Neuronal stem cell (in vitro differentiated cells): ENCODE results near the gene PTGES.
A peak's percentile ranks its signal among the peaks of the same experiment; 100 is the strongest.
"Not testable (repeated sequence)": the region's sequence is repeated elsewhere in the genome, so short reads cannot be mapped to it uniquely, and the experiment has no call there.

ENCODE experiments used
- DNase-seq: peaks from one replicate; pipeline ENCODE4 v3.0.0-alpha.2; 2013; ENCODE audit warnings: low spot score
- H2AFZ ChIP-seq: one replicate; pipeline ENCODE4 v1.6.1; 2013; ENCODE audit warnings: mild to moderate bottlenecking, low read length, inconsistent platforms
- H2AK5ac ChIP-seq: 2 replicates; pipeline ENCODE4 v1.6.1; 2013; ENCODE audit warnings: low read depth, mild to moderate bottlenecking, inconsistent platforms, low read length, moderate library complexity, mixed read lengths
- H2BK120ac ChIP-seq: 2 replicates; pipeline ENCODE4 v1.6.1; 2013; ENCODE audit warnings: low read depth, mild to moderate bottlenecking, inconsistent platforms, low read length, moderate library complexity, mixed read lengths
- H2BK12ac ChIP-seq: one replicate; pipeline ENCODE4 v1.6.1; 2013; ENCODE audit warnings: low read length, inconsistent platforms
- H2BK15ac ChIP-seq: 2 replicates; pipeline ENCODE4 v1.6.1; 2013; ENCODE audit warnings: mild to moderate bottlenecking, low read length, inconsistent platforms, mixed read lengths
- H2BK5ac ChIP-seq: one replicate; pipeline ENCODE4 v1.6.1; 2013; ENCODE audit warnings: inconsistent platforms, mild to moderate bottlenecking, low read length, moderate library complexity
- H3K14ac ChIP-seq: one replicate; pipeline ENCODE4 v1.6.1; 2013; ENCODE audit warnings: low read length, inconsistent platforms
- H3K18ac ChIP-seq: 2 replicates; pipeline ENCODE4 v1.6.1; 2013; ENCODE audit warnings: low read length, inconsistent platforms
- H3K23ac ChIP-seq: 2 replicates; pipeline ENCODE4 v1.6.1; 2013; ENCODE audit warnings: low read depth, mild to moderate bottlenecking, mixed read lengths, low read length, inconsistent platforms; ENCODE audit not compliant: poor library complexity
- H3K27ac ChIP-seq: replicated peaks from 3 replicates; pipeline ENCODE4 v1.5.1; 2013; ENCODE audit warnings: low read length, inconsistent platforms
- H3K27me3 ChIP-seq, 3 experiments: 2 replicates each; pipeline ENCODE4 v1.6.1; 2013; ENCODE audit warnings: low read length in 3 of 3, mild to moderate bottlenecking in 2 of 3, inconsistent platforms in 1 of 3, low read depth in 1 of 3, mixed read lengths in 1 of 3, moderate library complexity in 1 of 3; ENCODE audit not compliant: control insufficient read depth in 3 of 3, insufficient read depth in 3 of 3
- H3K36me3 ChIP-seq, 2 donors: replicated peaks in 1 of 2; 2 replicates each; pipeline ENCODE4 v1.6.1; 2013; ENCODE audit warnings: low read length in 2 of 2; ENCODE audit not compliant: control insufficient read depth in 2 of 2, insufficient read depth in 2 of 2
- H3K4ac ChIP-seq: 2 replicates; pipeline ENCODE4 v1.6.1; 2013; ENCODE audit warnings: inconsistent platforms, mild to moderate bottlenecking, low read length, moderate library complexity
- H3K4me1 ChIP-seq, 2 donors: 1 replicate in 1 of 2; 2 replicates in 1 of 2; pipeline ENCODE4 v1.6.1; 2013; ENCODE audit warnings: low read length in 2 of 2, low read depth in 1 of 2; ENCODE audit not compliant: control insufficient read depth in 2 of 2, insufficient read depth in 1 of 2
- H3K4me2 ChIP-seq: one replicate; pipeline ENCODE4 v1.6.1; 2013; ENCODE audit warnings: mild to moderate bottlenecking, low read length, inconsistent platforms; ENCODE audit not compliant: insufficient read depth, poor library complexity, severe bottlenecking
- H3K4me3 ChIP-seq, 2 donors: 2 replicates each; pipeline ENCODE4 v1.5.1; 2013; ENCODE audit warnings: low read length in 2 of 2, mild to moderate bottlenecking in 2 of 2, inconsistent platforms in 1 of 2, moderate library complexity in 1 of 2
- H3K79me1 ChIP-seq: one replicate; pipeline ENCODE4 v1.6.1; 2013; ENCODE audit warnings: low read depth, mild to moderate bottlenecking, inconsistent platforms, low read length, moderate library complexity
- H3K9ac ChIP-seq: one replicate; pipeline ENCODE4 v1.6.1; 2013; ENCODE audit warnings: mild to moderate bottlenecking, low read depth, low read length, inconsistent platforms; ENCODE audit not compliant: poor library complexity
- H3K9me3 ChIP-seq, 2 donors: replicated peaks in 1 of 2; 2 replicates each; pipeline versions ENCODE3 to v1.6.1; 2013; ENCODE audit warnings: low read length in 2 of 2, mild to moderate bottlenecking in 2 of 2, inconsistent platforms in 1 of 2, low read depth in 1 of 2, mixed read lengths in 1 of 2, moderate library complexity in 1 of 2; ENCODE audit not compliant: control insufficient read depth in 2 of 2, insufficient read depth in 1 of 2
- H4K8ac ChIP-seq: one replicate; pipeline ENCODE4 v1.6.1; 2013; ENCODE audit warnings: low read depth, mild to moderate bottlenecking, inconsistent platforms, low read length, moderate library complexity
- H4K91ac ChIP-seq: one replicate; pipeline ENCODE4 v1.6.1; 2013; ENCODE audit warnings: low read length, low read depth, mild to moderate bottlenecking, inconsistent platforms; ENCODE audit not compliant: poor library complexity
- whole genome bisulfite sequencing, 2 donors: extraction: QIAGEN DNeasy Blood & Tissue Kit; methylation state at CpG; one replicate each; pipeline ENCODE4 v1.1.7; 2013; ENCODE audit warnings: missing lambda C conversion rate in 2 of 2, mixed read lengths in 1 of 2; ENCODE audit not compliant: insufficient read length in 2 of 2, insufficient replicate concordance in 1 of 2; ENCODE audit errors: extremely low coverage in 2 of 2; 5-methylcytosine and 5-hydroxymethylcytosine counted together

PTGES gene

GRCh38 chr9:129776096-129776495 is 23.3 kb upstream of the PTGES start:
- not testable (repeated sequence) for H3K4me2 ChIP-seq, H3K18ac ChIP-seq, H3K14ac ChIP-seq, H3K36me3 ChIP-seq, H3K4me1 ChIP-seq, H2BK12ac ChIP-seq, H3K4ac ChIP-seq, H4K91ac ChIP-seq, H2BK5ac ChIP-seq, H4K8ac ChIP-seq, H2BK120ac ChIP-seq, H3K27ac ChIP-seq, H2BK15ac ChIP-seq, H3K9me3 ChIP-seq, H3K23ac ChIP-seq, H3K79me1 ChIP-seq, H2AFZ ChIP-seq, H3K9ac ChIP-seq, H2AK5ac ChIP-seq, H3K4me3 ChIP-seq, H3K27me3 ChIP-seq, DNase-seq
- no CpG with 5 or more reads among the region's 4 CpGs for WGBS, 2 donors

GRCh38 chr9:129775448-129775798 is 22.6 kb upstream of the PTGES start:
- peak overlapping the region; percentile 20 for H3K18ac ChIP-seq
- H3K23ac ChIP-seq, result no peak overlapping the region
- H4K8ac ChIP-seq, result no peak overlapping the region
- no peak overlapping the region for H3K4me2 ChIP-seq
- peak overlapping the region; percentile 74 for H2AK5ac ChIP-seq
- no peaks in the 10 kb centered on the region for H3K9me3 ChIP-seq
- H3K4me1 ChIP-seq, result peaks cover 5 to 7% of the 10 kb centered on the region in 2 donors
- no peak overlapping the region for H3K27ac ChIP-seq
- no peak overlapping the region for H3K14ac ChIP-seq
- peak overlapping the region; percentile 38 for H3K9ac ChIP-seq
- no peak overlapping the region for H2BK15ac ChIP-seq
- H3K27me3 ChIP-seq, result peaks cover 0 to 2% (median 0%) of the 10 kb centered on the region in 3 experiments
- no peak overlapping the region for H2BK5ac ChIP-seq
- no peak overlapping the region for H2BK120ac ChIP-seq
- H3K36me3 ChIP-seq, result no peaks in the 10 kb centered on the region
- no CpG with 5 or more reads among the region's 2 CpGs for WGBS, 2 donors
- no peak overlapping the region for H3K4ac ChIP-seq
- H3K4me3 ChIP-seq, result no peak overlapping the region
- H3K79me1 ChIP-seq, result no peaks in the 10 kb centered on the region
- DNase-seq, result no peak
- H2AFZ ChIP-seq, result no peak overlapping the region
- no peak overlapping the region for H2BK12ac ChIP-seq
- H4K91ac ChIP-seq, result no peak overlapping the region

- no peak overlapping the region for H3K23ac ChIP-seq
- H2BK120ac ChIP-seq, result no peak overlapping the region
- no peak overlapping the region for H3K4me3 ChIP-seq
- no peak overlapping the region for H2AFZ ChIP-seq
- no peak overlapping the region for H2BK12ac ChIP-seq
- no peak overlapping the region for H2BK5ac ChIP-seq
- H3K79me1 ChIP-seq, result no peaks in the 10 kb centered on the region
- no peak overlapping the region for H4K91ac ChIP-seq
- H3K18ac ChIP-seq, result peak overlapping the region; percentile 8
- no peaks in the 10 kb centered on the region for H3K9me3 ChIP-seq
- no CpG with 5 or more reads among the region's 20 CpGs for WGBS, 2 donors
- no peak overlapping the region for H2BK15ac ChIP-seq
- H3K14ac ChIP-seq, result no peak overlapping the region
- no peak overlapping the region for H3K4ac ChIP-seq
- H3K9ac ChIP-seq, result peak overlapping the region; percentile 38
- H2AK5ac ChIP-seq, result peak overlapping the region; percentile 74
- H4K8ac ChIP-seq, result no peak overlapping the region
- no peak overlapping the region for H3K27ac ChIP-seq
- peaks cover 0 to 3% (median 0%) of the 10 kb centered on the region in 3 experiments for H3K27me3 ChIP-seq
- no peak for DNase-seq
- no peak overlapping the region for H3K4me2 ChIP-seq
- no peaks in the 10 kb centered on the region for H3K36me3 ChIP-seq
- H3K4me1 ChIP-seq, result peaks cover 5 to 7% of the 10 kb centered on the region in 2 donors
Measured at GRCh38 chr9:129774791-129775447, 22.1 kb upstream of the PTGES start.

GRCh38 chr9:129773262-129774048 is 20.6 kb upstream of the PTGES start:
- Histone ChIP-seq H3K23ac (no peak overlapping the region), H2BK5ac (no peak overlapping the region), H2BK120ac (no peak overlapping the region), H3K18ac (no peak overlapping the region), H3K27ac (no peak overlapping the region), H2BK15ac (no peak overlapping the region), H2AFZ (no peak overlapping the region), H3K4ac (no peak overlapping the region), H3K14ac (no peak overlapping the region), H3K27me3 (peaks cover 0 to 9% (median 0%) of the 10 kb centered on the region in 3 experiments), H4K91ac (no peak overlapping the region), H4K8ac (no peak overlapping the region), H3K4me1 (peaks cover 5 to 7% of the 10 kb centered on the region in 2 donors), H3K4me3 (no peak overlapping the region), H3K9ac (no peak overlapping the region), H2BK12ac (no peak overlapping the region), H3K36me3 (no peaks in the 10 kb centered on the region), H3K79me1 (no peaks in the 10 kb centered on the region), H2AK5ac (no peak overlapping the region), H3K4me2 (no peak overlapping the region), H3K9me3 (no peaks in the 10 kb centered on the region)
- DNase-seq, result no peak
- no CpG with 5 or more reads among the region's 10 CpGs for WGBS, 2 donors
